ENCODE data around the gene TREM2. TPM values are rescaled to one million over a fixed set of nuclear protein-coding genes. Genes with fewer than 3 reads are reported as not detected.

The TREM2 gene
- total RNA-seq, 1 donor from 2014 or later = not detected

- no peak for DNase-seq (ENCODE audit: low read depth)
Measured at GRCh38 chr6:41184761-41185160, 21.8 kb upstream of the TREM2 start.

- DNase-seq (ENCODE audit: low read depth) = peak; percentile 69
Measured at GRCh38 chr6:41182069-41183034, 19.4 kb upstream of the TREM2 start.

- DNase-seq (ENCODE audit: low read depth) = no peak
Measured at GRCh38 chr6:41181566-41181965, 18.6 kb upstream of the TREM2 start.

- no peak for DNase-seq (ENCODE audit: low read depth)
Measured at GRCh38 chr6:41179163-41179562, 16.2 kb upstream of the TREM2 start.

GRCh38 chr6:41177695-41178094, 14.8 kb upstream of the TREM2 start:
- DNase-seq (ENCODE audit: low read depth) = no peak

- no peak for DNase-seq (ENCODE audit: low read depth)
Measured at GRCh38 chr6:41177287-41177686, 14.4 kb upstream of the TREM2 start.

GRCh38 chr6:41176189-41176588, 13.3 kb upstream of the TREM2 start:
- DNase-seq (ENCODE audit: low read depth) = no peak

GRCh38 chr6:41175084-41175483, 12.2 kb upstream of the TREM2 start:
- no peak for DNase-seq (ENCODE audit: low read depth)

- DNase-seq (ENCODE audit: low read depth) = no peak
Measured at GRCh38 chr6:41174610-41175009, 11.7 kb upstream of the TREM2 start.

- no peak for DNase-seq (ENCODE audit: low read depth)
Measured at GRCh38 chr6:41171908-41172307, 9.0 kb upstream of the TREM2 start.

- DNase-seq (ENCODE audit: low read depth) = no peak
Measured at GRCh38 chr6:41170547-41171160, 7.7 kb upstream of the TREM2 start.

GRCh38 chr6:41167173-41167963, 4.5 kb upstream of the TREM2 start:
- DNase-seq (ENCODE audit: low read depth) = peak; percentile 64

- DNase-seq (ENCODE audit: low read depth) = no peak
Measured at GRCh38 chr6:41164551-41165120, 1.7 kb upstream of the TREM2 start.

GRCh38 chr6:41163419-41163717, 452 bp upstream of the TREM2 start:
- no peak for DNase-seq (ENCODE audit: low read depth)

- DNase-seq (ENCODE audit: low read depth) = no peak
Measured at GRCh38 chr6:41161851-41162552, 914 bp downstream of the TREM2 start.

- peak; percentile 28 for DNase-seq (ENCODE audit: low read depth)
Measured at GRCh38 chr6:41161380-41161779, 1.5 kb downstream of the TREM2 start.

- DNase-seq (ENCODE audit: low read depth) = no peak
Measured at GRCh38 chr6:41160933-41161332, 2.0 kb downstream of the TREM2 start.

GRCh38 chr6:41159415-41160082, 3.4 kb downstream of the TREM2 start:
- peak; percentile 69 for DNase-seq (ENCODE audit: low read depth)

- no peak for DNase-seq (ENCODE audit: low read depth)
Measured at GRCh38 chr6:41157323-41157722, 5.6 kb downstream of the TREM2 start.

- DNase-seq (ENCODE audit: low read depth) = no peak
Measured at GRCh38 chr6:41156771-41157170, 6.1 kb downstream of the TREM2 start.

Data from myocyte (in vitro differentiated cells).